BLaER1 treated with 17β-estradiol and CSF1 and Interleukin-3, amounts not matched to agents 10 nM and 100 nM (cell line): ENCODE results near the gene BAAT.
A peak's percentile ranks its signal among the peaks of the same experiment; 100 is the strongest.

Source experiments
- H3K27ac ChIP-seq, 11 experiments: shearing (Covaris generic); formaldehyde crosslinking; 2 replicates each; pipeline ENCODE4 v1.8.1; 2022
- H3K27me3 ChIP-seq, 11 experiments: shearing (Covaris generic); formaldehyde crosslinking; 2 replicates each; pipeline ENCODE4 v1.8.1; 2022
- H3K36me3 ChIP-seq, 11 experiments: shearing (Covaris generic); formaldehyde crosslinking; 2 replicates each; pipeline ENCODE4 v1.8.1; 2022
- H3K4me1 ChIP-seq, 10 experiments: shearing (Covaris generic); formaldehyde crosslinking; 2 replicates each; pipeline ENCODE4 v1.8.1; 2022
- H3K4me2 ChIP-seq, 11 experiments: shearing (Covaris generic); formaldehyde crosslinking; 2 replicates each; pipeline ENCODE4 v1.8.1; 2022
- H3K4me3 ChIP-seq, 10 experiments: shearing (Covaris generic); formaldehyde crosslinking; 2 replicates each; pipeline ENCODE4 v1.8.1; 2022
- H3K9ac ChIP-seq, 11 experiments: shearing (Covaris generic); formaldehyde crosslinking; 2 replicates each; pipeline ENCODE4 v1.8.1; 2022
- H3K9me3 ChIP-seq, 11 experiments: shearing (Covaris generic); formaldehyde crosslinking; replicated peaks in 1 of 11; 2 replicates each; pipeline ENCODE4 v1.8.1; 2022
- H4K20me1 ChIP-seq, 11 experiments: shearing (Covaris generic); formaldehyde crosslinking; 2 replicates each; pipeline ENCODE4 v1.8.1; 2022
- Cebpa-rat ChIP-seq, 11 experiments: shearing (Covaris generic); IDR thresholded peaks; 2 replicates each; pipeline ENCODE4 v1.8.1; 2022

BAAT gene

GRCh38 chr9:101400120-101400519 lies 15.3 kb upstream of the BAAT start:
- H3K27ac ChIP-seq: peak overlapping the region; percentile 88 to 96 (median 91); a peak in 20 of 22 replicates
- no peak for TF ChIP-seq Cebpa-rat (IDR thresholded peaks at IDR 0.05)
- no peaks in the 10 kb centered on the region for H3K27me3 ChIP-seq
- H3K9me3 ChIP-seq: peaks cover 34 to 65% (median 59%) of the 10 kb centered on the region in 11 experiments
- peak overlapping the region; percentile 83 to 99 (median 90) for H3K4me2 ChIP-seq
- H3K4me3 ChIP-seq: peak overlapping the region; percentile 79 to 93 (median 90)
- peaks cover 21 to 54% (median 29%) of the 10 kb centered on the region in 10 experiments for H3K4me1 ChIP-seq
- peaks cover 0 to 22% (median 0%) of the 10 kb centered on the region in 11 experiments; a peak in 7 of 22 replicates for H4K20me1 ChIP-seq
- peaks cover 58 to 74% (median 70%) of the 10 kb centered on the region in 11 experiments for H3K36me3 ChIP-seq
- peak overlapping the region; percentile 87 to 98 (median 95) for H3K9ac ChIP-seq

- peaks cover 58 to 74% (median 70%) of the 10 kb centered on the region in 11 experiments for H3K36me3 ChIP-seq
- no peak for TF ChIP-seq Cebpa-rat (IDR thresholded peaks at IDR 0.05)
- H3K27ac ChIP-seq: peak overlapping the region; percentile 88 to 96 (median 91)
- peak overlapping the region; percentile 83 to 99 (median 90) for H3K4me2 ChIP-seq
- H3K4me1 ChIP-seq: peaks cover 21 to 54% (median 29%) of the 10 kb centered on the region in 10 experiments
- peak overlapping the region; percentile 87 to 98 (median 95) for H3K9ac ChIP-seq
- H3K27me3 ChIP-seq: no peaks in the 10 kb centered on the region
- H4K20me1 ChIP-seq: peaks cover 0 to 22% (median 3%) of the 10 kb centered on the region in 11 experiments; a peak in 8 of 22 replicates
- H3K9me3 ChIP-seq: peaks cover 34 to 65% (median 59%) of the 10 kb centered on the region in 11 experiments
- H3K4me3 ChIP-seq: peak overlapping the region; percentile 79 to 93 (median 90)
Measured at GRCh38 chr9:101399643-101399970, 14.8 kb upstream of the BAAT start.

- Histone ChIP-seq H3K4me1 (peaks cover 21 to 54% (median 29%) of the 10 kb centered on the region in 10 experiments), H3K9me3 (peaks cover 34 to 66% (median 60%) of the 10 kb centered on the region in 11 experiments), H4K20me1 (peaks cover 0 to 22% (median 5%) of the 10 kb centered on the region in 11 experiments; a peak in 8 of 22 replicates), H3K36me3 (peaks cover 58 to 74% (median 71%) of the 10 kb centered on the region in 11 experiments), H3K9ac (peak overlapping the region; percentile 87 to 98 (median 95)), H3K4me3 (peak overlapping the region; percentile 79 to 93 (median 90)), H3K27me3 (no peaks in the 10 kb centered on the region), H3K27ac (peak overlapping the region; percentile 88 to 96 (median 91)), H3K4me2 (peak overlapping the region; percentile 83 to 99 (median 90))
- TF ChIP-seq Cebpa-rat (IDR thresholded peaks at IDR 0.05): no peak
Measured at GRCh38 chr9:101398930-101399642, 14.3 kb upstream of the BAAT start.

- H4K20me1 ChIP-seq: peaks cover 0 to 22% (median 5%) of the 10 kb centered on the region in 11 experiments; a peak in 8 of 22 replicates
- H3K9me3 ChIP-seq: peaks cover 34 to 66% (median 59%) of the 10 kb centered on the region in 11 experiments
- H3K4me3 ChIP-seq: peak within 1 kb of the TSS; percentile 79 to 93 (median 90)
- H3K27me3 ChIP-seq: no peaks in the 10 kb centered on the region
- peak within 1 kb of the TSS; percentile 84 to 99 (median 91) for H3K4me2 ChIP-seq
- peaks cover 55 to 74% (median 69%) of the 10 kb centered on the region in 11 experiments for H3K36me3 ChIP-seq
- peak within 1 kb of the TSS; percentile 87 to 98 (median 95) for H3K9ac ChIP-seq
- no peak for TF ChIP-seq Cebpa-rat (IDR thresholded peaks at IDR 0.05)
- peak within 1 kb of the TSS; percentile 89 to 97 (median 94) for H3K27ac ChIP-seq
- H3K4me1 ChIP-seq: peaks cover 21 to 54% (median 29%) of the 10 kb centered on the region in 10 experiments
Measured at GRCh38 chr9:101398068-101398929, 13.5 kb upstream of the BAAT start, which contains the start of the genes MRPL50 and ZNF189. MRPL50 (minus strand) TSS chr9:101398618; CDS start chr9:101398592, 26 bp downstream. ZNF189 (plus strand) TSS chr9:101398851; CDS start chr9:101399157, 306 bp downstream.

- no peaks in the 10 kb centered on the region for H3K27me3 ChIP-seq
- peaks cover 50 to 74% (median 69%) of the 10 kb centered on the region in 11 experiments for H3K36me3 ChIP-seq
- H4K20me1 ChIP-seq: peaks cover 0 to 22% (median 7%) of the 10 kb centered on the region in 11 experiments; a peak in 11 of 22 replicates
- peak overlapping the region; percentile 79 to 93 (median 90) for H3K4me3 ChIP-seq
- peak overlapping the region; percentile 77 to 96 (median 87) for H3K4me2 ChIP-seq
- H3K9me3 ChIP-seq: peaks cover 34 to 66% (median 59%) of the 10 kb centered on the region in 11 experiments
- peaks cover 21 to 52% (median 29%) of the 10 kb centered on the region in 10 experiments for H3K4me1 ChIP-seq
- H3K9ac ChIP-seq: peak overlapping the region; percentile 87 to 97 (median 94)
- H3K27ac ChIP-seq: peak overlapping the region; percentile 73 to 97 (median 91); a peak in 21 of 22 replicates
- TF ChIP-seq Cebpa-rat (IDR thresholded peaks at IDR 0.05): no peak
Measured at GRCh38 chr9:101397746-101398067, 12.9 kb upstream of the BAAT start.

- H3K27me3 ChIP-seq: no peaks in the 10 kb centered on the region
- no peak overlapping the region for H3K9ac ChIP-seq
- H3K4me1 ChIP-seq: peaks cover 7 to 22% (median 12%) of the 10 kb centered on the region in 10 experiments
- peak overlapping the region in 2 of 10 experiments; percentile 1 to 8; a peak in 1 of 20 replicates for H3K4me3 ChIP-seq
- H3K27ac ChIP-seq: no peak overlapping the region
- H3K9me3 ChIP-seq: peaks cover 26 to 46% (median 41%) of the 10 kb centered on the region in 11 experiments
- H3K4me2 ChIP-seq: no peak overlapping the region
- H4K20me1 ChIP-seq: peaks cover 0 to 45% (median 15%) of the 10 kb centered on the region in 11 experiments; a peak in 11 of 22 replicates
- TF ChIP-seq Cebpa-rat (IDR thresholded peaks at IDR 0.05): no peak
- H3K36me3 ChIP-seq: peaks cover 40 to 75% (median 68%) of the 10 kb centered on the region in 11 experiments
Measured at GRCh38 chr9:101394687-101395086, 9.9 kb upstream of the BAAT start.

- no peak overlapping the region for H3K9ac ChIP-seq
- no peak overlapping the region for H3K4me2 ChIP-seq
- peaks cover 6 to 22% (median 10%) of the 10 kb centered on the region in 10 experiments; a peak in 16 of 20 replicates for H3K4me1 ChIP-seq
- no peak overlapping the region for H3K4me3 ChIP-seq
- peaks cover 26 to 46% (median 41%) of the 10 kb centered on the region in 11 experiments for H3K9me3 ChIP-seq
- H4K20me1 ChIP-seq: peaks cover 0 to 49% (median 15%) of the 10 kb centered on the region in 11 experiments; a peak in 10 of 22 replicates
- H3K27me3 ChIP-seq: no peaks in the 10 kb centered on the region
- no peak overlapping the region for H3K27ac ChIP-seq
- peaks cover 53 to 91% (median 81%) of the 10 kb centered on the region in 11 experiments for H3K36me3 ChIP-seq
- no peak for TF ChIP-seq Cebpa-rat (IDR thresholded peaks at IDR 0.05)
Measured at GRCh38 chr9:101393135-101393534, 8.3 kb upstream of the BAAT start.

- Histone ChIP-seq H3K4me3 (no peak overlapping the region), H3K4me1 (no peaks in the 10 kb centered on the region), H3K27me3 (no peaks in the 10 kb centered on the region), H4K20me1 (peaks cover 0 to 43% (median 15%) of the 10 kb centered on the region in 11 experiments; a peak in 10 of 22 replicates), H3K4me2 (no peak overlapping the region), H3K9ac (no peak overlapping the region), H3K36me3 (peaks cover 52 to 88% (median 70%) of the 10 kb centered on the region in 11 experiments), H3K9me3 (peaks cover 30 to 44% (median 38%) of the 10 kb centered on the region in 11 experiments), H3K27ac (no peak overlapping the region)
- no peak for TF ChIP-seq Cebpa-rat (IDR thresholded peaks at IDR 0.05)
Measured at GRCh38 chr9:101388507-101388993, 3.7 kb upstream of the BAAT start.
